PC-3 (cell line): ENCODE measurements around the gene MLIP.

Experiments used
- EZH2 ChIP-seq: fragments of 300-600 bp; sonication (generic); IDR thresholded peaks from one replicate; pipeline ENCODE4 v1.6.1; 2017; ENCODE audit warnings: antibody characterized with exemption, mild to moderate bottlenecking, low read length; ENCODE audit not compliant: unreplicated experiment
- TF ChIP-seq, protein P1 (sequence below): fragments of 300-600 bp; sonication (generic); conservative IDR thresholded peaks from 2 replicates; pipeline ENCODE4 v1.5.1; 2017; ENCODE audit warnings: antibody characterized with exemption, low read depth, mild to moderate bottlenecking, low read length

DNA sequence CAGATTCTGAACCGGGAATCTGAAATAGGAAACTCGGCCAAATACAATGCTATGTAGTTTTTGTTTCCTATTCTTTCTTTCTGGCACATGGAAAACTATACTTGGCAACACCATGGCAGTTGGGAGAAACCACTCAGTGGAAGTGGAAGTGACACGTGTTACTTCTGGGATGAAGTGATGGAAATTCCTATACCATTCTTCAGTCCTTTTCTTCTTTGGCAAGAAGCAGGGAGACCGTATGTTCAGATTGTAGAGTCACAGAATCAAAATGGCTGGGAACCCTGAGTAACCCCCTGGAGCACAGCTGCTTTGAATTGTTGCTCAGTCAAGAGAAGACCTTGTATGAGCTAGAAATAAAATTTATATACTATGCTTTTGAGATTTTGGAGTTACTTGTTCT is 178.2 kb downstream of the MLIP start:
- TF ChIP-seq EZH2: no peak
- TF ChIP-seq, protein P1, sequence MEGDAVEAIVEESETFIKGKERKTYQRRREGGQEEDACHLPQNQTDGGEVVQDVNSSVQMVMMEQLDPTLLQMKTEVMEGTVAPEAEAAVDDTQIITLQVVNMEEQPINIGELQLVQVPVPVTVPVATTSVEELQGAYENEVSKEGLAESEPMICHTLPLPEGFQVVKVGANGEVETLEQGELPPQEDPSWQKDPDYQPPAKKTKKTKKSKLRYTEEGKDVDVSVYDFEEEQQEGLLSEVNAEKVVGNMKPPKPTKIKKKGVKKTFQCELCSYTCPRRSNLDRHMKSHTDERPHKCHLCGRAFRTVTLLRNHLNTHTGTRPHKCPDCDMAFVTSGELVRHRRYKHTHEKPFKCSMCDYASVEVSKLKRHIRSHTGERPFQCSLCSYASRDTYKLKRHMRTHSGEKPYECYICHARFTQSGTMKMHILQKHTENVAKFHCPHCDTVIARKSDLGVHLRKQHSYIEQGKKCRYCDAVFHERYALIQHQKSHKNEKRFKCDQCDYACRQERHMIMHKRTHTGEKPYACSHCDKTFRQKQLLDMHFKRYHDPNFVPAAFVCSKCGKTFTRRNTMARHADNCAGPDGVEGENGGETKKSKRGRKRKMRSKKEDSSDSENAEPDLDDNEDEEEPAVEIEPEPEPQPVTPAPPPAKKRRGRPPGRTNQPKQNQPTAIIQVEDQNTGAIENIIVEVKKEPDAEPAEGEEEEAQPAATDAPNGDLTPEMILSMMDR: no peak
